ENCODE data around the gene WRNIP1.

Gene WRNIP1

DNA sequence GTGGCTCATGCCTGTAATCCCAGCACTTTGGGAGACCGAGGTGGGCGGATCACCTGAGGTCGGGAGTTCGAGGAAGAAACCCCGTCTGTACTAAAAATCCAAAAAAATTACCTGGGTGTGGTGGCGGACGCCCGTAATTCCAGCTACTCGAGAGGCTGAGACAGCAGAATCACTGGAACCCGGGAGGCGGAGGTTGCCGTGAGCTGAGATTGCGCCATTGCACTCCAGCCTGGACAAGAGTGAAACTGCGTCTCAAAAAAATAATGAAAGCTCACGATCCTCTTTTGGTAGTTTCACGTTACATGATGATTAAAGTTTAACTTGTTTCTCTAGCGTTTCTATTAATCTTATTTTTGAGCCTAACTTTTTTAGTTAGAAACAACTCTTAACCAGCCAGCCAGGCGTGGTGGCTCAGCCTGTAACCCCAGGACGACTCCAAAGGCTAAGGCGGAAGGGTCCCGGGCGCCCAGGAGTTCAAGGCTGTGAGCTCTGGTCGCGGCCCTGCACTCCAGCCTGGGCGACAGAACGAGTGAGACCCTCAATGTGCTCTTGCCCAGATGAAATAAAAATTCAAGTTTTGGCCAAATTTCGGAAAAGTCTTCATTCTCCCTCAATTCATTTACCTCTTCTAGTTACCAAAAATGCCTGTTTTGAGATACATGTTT is 1.2 kb upstream of the WRNIP1 start:
- DNase-seq: no peak

DNA sequence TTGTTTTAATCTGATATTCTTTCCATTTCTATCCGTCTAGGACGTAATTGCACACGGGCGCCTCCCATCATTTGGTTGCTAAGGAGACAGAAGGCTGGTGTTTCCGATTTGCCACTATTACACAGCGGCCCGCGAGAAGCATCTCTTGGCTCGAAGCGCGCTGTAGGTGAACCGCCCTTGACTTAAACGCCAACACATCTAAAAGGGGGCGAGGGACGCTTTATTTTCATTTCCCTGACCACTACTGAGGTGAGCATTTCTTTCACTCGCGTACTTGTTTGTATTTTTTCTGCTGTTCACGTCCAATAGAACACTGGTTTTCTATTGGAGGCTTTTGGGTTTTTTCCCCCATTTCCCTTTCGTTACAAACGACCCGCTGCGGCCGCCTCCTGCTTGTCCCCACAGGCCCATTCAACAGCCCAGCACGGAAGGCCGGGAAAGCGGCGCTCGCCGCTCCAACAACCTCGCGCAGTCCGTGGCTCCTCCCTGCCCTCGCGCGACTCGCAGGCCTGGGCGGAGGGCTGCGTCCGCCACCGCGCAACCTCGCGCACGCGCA is 505 bp upstream of the WRNIP1 start:
- DNase-seq: peak; percentile 50

DNA sequence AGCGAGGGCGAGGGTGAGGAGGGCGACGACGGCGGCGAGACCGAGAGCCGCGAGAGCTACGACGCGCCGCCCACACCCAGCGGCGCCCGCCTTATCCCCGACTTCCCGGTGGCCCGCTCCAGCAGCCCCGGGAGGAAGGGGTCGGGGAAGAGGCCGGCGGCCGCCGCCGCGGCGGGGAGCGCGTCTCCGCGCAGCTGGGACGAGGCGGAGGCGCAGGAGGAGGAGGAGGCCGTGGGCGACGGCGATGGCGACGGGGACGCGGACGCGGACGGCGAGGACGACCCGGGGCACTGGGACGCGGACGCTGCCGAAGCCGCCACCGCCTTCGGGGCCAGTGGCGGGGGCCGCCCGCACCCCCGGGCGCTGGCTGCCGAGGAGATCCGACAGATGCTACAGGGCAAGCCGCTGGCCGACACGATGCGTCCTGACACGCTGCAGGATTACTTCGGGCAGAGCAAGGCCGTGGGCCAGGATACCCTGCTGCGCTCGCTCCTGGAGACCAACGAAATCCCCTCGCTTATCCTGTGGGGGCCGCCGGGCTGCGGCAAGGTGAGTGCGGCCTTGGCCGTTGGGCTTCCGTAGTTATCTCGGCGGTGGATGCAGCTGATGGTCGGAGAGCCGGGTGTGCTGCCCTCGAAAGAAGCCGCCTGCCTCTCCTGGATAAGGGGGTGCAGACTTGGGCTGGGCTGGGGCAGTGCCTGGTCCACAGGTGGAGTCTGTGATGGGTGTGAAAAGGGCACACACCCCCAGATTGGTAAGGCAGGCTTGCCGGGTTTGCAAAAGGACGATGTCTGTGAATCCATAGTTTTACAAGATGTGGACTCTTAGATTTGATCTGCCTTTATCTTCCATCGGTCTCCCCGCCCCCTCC is 938 bp downstream of the WRNIP1 start:
- DNase-seq: no peak

DNA sequence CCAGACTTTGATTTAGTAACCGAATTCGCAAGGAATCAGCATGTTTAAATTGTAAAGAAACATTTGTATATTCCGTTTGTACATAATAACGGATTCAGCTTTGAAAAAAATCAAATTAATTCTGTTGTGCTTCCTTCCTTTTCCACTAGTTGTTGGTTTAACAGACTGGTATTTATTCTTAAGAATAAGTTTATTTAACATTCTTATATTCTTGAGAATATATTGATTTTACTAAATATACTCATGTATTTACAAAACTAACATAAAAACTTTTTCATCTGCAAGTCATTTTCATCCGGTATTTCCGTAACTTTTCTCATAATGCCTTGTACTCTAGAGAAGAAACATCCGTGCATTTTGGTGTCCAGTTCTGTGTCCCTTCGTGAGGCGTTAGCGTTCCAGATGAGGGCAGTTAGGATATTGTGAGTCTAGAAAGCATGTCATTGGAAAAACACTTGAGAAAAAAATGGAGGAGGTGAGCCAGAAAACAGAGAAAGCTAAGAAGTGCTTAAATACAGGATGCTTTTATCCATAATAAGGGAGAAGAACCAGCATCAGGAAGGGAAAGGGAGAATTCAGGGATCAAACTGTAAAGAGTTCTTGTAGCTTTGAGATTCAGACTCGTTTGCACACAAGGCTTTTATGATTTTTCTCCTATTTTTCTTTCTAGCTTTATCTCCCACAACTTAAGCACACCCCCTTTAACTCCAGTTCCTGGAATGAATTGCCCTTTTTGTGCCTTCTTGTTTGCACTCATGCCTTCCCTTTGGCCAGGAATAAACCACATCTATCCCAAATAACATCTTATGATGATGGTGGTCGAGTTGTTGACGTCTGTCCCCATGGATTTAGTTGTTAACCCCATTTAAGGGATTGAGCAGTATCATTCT is 1.8 kb downstream of the WRNIP1 start:
- no peak for DNase-seq

DNA sequence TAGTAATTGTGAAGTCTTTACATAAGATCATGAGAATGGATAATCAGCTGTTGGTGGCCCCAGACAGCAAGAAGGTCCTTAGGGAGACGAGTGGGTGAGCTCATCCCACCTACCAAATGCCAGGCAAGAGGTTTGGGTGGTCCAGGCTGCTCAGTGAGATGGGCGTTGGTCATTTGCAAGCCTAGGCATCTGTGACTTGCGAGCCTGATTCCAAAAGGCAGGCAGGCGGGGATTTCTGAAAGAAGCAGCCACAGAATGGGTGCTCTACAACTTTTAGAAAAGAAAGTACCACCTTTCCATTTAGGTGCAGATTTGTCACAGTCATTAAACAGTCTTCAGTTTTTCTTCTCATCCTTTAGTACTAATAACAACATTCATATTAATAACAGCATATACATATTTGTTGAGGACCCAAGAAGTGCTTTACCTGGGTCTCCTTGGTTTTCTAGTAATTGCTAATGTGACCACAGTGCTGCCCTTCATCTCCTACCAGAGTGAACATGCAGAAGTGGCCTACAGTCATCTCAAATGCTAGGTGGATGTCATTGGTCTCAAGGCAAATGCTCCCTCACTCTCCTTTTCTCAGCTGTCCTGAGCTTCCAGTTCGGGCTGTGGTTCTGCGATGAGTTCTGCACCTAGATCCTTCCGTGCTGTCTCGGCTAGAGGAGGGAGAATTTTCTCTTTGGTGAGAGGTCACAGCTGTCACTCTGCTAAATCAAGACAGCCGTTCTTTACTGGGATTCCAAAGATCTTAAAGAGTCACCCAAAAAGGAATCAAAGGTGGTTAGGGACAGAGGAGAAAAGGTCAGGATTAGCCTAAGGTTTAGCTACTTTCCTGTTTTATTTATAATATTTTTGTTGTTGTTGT is 2.7 kb downstream of the WRNIP1 start:
- DNase-seq: no peak

DNA sequence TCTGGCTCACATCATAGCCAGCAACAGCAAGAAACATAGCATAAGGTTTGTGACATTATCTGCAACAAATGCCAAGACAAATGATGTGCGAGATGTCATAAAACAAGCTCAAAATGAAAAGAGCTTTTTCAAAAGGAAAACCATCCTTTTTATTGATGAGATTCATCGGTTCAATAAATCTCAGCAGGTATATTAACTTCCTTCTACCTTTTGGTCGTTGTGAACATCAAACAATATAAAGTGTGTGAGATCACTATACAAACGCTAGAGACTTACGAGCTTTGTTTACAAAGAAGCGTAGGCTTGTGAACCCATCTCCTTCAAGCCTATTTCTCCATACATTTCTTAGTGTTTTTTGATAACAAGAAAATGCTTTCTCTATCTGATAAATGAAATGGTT is 3.5 kb downstream of the WRNIP1 start:
- no peak for DNase-seq

DNA sequence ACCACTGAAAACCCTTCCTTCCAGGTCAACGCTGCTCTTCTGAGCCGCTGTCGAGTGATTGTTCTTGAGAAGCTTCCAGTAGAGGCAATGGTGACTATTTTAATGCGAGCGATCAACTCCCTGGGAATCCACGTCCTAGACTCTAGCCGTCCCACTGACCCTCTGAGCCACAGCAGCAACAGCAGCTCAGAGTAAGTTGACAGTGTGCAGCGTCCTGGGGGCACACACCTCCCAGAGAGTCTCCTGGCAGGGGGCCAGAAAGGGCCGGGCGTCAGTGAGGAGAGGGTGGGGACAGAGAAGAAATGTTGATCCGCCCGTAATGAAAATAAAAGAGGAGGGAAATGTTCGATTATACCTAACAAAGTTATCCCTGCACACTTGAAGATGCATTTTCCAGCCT is 5.0 kb downstream of the WRNIP1 start:
- DNase-seq: no peak

DNA sequence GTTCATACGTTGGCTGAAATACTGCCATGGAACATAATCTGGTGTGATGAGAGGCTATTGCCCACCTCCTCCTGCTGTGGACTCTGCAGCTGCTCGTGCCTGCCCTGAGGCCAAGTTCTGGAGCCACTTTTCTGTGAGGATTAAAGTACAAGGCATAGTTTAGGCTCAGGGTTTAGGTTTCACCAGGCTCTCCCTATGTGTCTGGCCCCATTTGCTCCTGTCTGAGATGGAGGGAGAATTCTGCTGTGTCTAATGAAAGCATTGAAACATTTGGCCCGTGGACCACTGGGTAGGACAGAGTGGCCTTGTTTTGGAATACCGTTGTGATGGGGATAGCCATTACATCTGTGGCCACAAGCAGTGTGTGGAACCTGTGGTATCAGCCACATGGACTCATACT is 5.9 kb downstream of the WRNIP1 start:
- no peak for DNase-seq

DNA sequence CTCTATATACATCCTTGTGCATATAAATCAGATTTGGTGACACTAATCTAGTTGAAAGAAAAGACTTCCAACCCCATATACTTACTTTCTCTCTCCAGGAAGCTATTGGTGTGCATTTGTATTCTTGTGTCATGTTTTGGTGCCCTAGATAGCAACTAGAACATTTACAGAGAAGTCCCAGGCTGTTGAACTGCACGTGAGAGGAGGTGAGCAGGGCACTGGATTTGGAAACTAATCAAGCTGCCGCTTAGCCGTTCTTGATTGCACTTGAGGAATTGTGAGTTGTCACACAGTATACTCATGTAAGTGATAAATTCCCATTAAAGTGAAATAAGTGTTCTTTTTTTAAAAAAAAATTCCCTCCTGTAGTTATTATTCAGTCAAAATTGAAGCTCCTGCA is 7.6 kb downstream of the WRNIP1 start:
- no peak for DNase-seq

DNA sequence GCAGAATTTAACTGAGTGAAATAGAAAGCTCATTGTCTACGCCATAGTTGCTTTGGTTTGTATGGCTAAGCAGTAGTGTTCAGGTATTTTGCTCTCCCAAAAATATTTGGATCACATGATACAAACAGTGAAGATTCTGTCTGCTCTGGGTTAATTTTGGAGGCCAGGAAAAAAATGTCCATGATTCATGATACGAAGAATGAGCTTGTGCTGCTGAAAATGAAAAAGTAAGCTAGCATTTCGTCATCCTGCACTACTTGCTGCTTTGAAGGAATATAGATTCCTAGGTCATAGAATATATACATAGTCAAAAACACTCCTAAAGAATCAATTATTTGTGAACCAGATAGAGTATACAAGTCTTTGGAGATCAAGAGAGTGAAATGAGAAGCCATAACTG is 8.3 kb downstream of the WRNIP1 start:
- DNase-seq: no peak

DNA sequence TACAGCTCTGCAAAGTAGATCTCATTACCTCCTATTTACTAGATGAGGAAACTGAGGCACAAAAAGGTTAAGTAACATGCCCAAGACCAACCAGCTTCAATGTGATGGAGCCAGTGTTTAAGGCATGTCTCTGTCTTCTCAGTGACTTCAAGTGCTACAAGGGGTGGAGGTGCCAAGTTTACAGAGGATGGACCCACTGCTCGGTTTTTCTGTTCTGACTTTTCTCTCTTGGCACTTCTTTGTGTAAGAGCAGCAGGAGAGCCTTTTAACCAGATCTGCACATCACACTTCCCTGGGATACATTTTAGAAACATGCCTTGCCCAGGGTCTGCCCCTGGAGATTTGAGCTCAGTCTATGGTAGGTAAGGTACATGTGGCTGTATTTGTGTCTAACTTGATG is 9.8 kb downstream of the WRNIP1 start:
- no peak for DNase-seq

DNA sequence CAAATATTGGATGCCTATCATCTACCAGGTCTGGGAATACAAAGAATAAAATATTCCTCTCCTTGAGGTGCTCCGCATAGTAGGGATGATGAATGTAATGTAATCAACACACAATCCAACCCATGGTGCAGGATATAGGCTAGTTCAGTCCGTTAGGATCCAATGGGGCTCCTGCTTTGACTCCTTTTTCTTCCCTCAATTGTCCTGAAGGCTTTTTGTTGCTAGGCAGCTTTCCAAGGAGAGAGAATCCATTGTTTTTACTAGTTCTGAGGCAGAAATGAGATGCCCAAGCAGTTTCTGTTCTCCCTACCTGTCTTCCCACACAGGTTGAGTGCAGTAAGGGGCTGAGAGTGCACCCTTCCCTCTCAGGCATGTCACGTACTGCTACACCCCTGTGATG is 12.1 kb downstream of the WRNIP1 start:
- DNase-seq: no peak

DNA sequence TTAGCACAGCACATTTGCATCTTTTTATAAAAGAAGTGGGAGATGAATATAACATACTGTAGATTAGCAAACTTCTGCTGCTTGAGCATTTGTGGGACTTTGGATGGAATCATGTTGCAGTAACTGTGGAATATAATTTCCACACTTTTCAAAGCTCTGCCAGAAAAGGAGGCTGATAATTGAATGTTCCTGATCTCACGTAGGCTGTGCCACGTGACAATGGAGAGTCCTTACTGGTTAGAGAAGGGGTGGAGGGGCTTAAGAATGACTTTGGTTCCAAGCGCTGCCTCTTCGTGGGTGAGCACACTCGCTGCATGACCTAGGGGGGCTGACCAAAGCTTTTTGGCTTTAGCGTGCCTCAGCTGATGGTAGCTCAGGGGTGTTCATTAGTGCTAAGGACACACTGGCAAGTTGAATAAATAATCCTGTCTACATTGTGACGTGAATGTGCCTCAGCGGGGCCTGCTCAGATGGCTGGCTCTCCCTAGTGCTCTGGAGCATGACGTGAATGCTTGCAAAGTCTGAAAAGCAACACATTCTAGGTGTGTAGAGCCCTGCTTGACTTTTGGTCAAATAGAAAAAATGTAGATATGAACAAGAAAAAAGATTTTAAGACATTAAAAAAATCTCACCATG is 15.0 kb downstream of the WRNIP1 start:
- DNase-seq: no peak

DNA sequence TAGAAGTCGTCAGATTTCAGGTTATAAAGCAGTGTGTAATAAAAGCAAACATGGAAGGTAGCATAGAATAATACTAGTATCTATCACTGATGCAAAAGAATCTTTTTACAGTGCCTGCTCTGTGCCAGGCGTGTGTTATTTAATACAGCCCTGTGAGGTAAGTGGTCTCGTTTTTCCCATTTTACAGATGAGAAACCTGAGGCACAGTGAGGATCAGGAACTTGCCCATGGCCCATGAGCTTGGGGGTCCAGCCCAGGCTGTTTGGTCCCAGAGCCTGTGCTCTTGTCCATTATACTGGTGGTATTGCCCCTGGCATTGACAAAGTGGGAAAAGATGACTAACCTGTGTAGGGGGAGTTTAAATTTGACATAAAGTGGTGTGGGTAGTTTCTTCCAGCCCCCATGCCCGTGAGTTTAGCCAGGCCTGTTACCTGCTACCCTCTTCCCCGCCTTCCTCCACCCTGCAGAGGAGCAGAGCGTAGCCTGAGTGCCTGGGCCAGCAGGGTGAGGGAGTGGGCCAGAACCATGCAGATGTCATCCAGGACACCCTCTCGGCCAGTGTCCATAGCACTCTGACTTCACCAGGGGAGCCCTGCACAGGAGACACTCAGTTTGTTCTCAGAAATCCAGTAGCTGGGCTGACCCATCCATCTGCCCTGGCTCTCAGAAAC is 16.6 kb downstream of the WRNIP1 start:
- DNase-seq: no peak

DNA sequence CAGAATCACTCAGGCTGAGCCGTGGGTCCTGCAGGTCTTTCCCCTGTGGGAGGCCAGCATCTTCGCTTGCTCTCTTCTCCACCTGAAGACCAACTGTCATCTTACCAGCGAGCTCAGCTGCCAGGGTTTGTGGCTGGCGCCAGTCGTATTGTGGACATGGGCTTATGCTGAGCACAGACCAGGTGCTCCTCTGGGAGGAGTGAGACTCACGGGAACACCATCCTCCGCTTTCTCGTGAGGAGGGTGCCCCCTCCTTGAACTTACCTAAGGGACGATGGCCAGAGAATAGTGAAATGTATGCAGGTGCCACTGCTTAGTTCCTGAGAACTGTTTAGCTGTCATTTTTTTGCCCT is 17.1 kb downstream of the WRNIP1 start:
- no peak for DNase-seq

DNA sequence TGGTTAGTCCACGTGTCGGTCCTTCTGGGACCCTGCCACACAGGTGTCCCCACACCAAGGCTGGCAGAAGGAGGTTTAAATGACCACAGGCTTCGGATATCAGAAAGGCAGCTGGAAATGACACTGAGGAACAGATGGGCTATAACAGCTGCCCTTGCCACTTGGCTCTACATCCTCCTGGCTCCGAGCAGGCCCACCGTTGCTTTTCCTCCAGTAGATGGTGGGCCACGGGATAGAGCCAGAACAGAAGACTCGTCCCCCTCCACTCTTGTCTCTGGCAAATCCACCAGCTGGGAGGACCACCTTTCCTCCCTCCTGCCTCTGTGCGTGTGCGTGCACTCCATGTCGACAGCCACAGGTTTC is 17.6 kb downstream of the WRNIP1 start:
- DNase-seq: peak; percentile 15

DNA sequence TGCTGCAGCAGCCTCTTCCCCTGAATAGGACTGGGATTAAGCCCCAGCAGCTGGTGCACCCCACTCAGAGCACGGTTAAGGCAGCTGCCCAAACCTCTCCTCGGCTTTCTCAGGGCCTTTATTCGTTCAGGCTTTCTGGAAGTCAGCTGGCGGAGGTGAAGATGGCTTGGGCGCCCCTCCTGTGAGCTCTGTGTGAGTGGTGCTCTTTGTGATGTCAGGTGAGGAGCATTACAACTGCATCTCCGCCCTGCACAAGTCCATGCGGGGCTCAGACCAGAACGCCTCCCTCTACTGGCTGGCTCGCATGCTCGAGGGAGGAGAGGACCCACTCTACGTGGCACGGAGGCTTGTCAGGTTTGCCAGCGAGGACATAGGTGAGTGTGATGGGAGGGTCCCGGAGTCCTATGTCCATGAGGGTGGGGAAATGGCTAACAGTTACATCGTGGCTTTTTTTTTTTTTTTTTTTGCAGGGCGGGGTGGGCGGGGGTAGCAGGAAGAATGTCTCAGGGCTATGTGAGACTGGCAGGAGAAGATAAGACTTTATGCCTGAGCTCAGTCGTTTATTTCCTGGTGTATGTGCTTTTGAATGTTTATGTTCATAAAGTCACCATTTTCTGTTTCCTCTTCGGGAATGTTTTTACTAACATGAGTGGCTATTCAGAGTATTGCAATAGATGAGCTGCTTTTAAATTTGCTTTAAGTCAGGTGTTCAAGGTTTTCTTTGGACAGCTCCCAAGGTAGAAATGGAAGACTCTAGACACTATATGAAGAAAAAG is 18.2 kb downstream of the WRNIP1 start:
- peak; percentile 15 for DNase-seq

DNA sequence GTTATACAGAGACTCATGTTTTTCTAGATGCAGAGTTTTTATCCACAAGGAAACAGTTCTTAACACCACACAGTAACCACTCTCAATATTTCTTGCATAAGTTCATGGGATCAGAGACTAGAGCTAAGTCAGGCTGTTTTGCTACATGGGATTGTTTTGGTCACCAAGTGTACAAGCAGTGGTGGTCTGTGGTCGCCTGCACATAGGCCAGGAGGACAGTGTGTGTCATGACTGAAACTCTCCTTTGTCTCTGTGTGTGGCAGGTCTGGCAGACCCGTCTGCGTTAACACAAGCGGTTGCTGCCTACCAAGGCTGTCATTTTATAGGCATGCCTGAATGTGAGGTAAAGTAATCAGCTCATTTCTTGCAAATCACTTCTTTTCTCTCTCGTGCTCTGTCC is 18.9 kb downstream of the WRNIP1 start:
- DNase-seq: no peak

DNA sequence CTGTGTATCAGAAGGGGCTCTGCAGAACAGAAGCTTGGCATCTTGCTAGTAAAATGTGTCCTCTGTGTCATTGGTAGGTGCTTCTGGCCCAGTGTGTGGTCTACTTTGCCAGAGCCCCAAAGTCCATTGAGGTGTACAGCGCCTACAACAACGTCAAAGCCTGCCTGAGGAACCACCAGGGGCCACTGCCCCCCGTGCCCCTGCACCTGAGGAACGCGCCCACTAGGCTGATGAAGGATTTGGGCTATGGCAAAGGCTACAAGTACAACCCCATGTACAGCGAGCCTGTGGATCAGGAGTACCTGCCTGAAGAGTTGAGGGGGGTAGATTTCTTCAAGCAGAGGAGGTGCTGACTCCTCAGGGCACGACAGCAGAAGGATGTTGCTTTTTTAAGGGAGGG is 19.7 kb downstream of the WRNIP1 start:
- no peak for DNase-seq

DNA sequence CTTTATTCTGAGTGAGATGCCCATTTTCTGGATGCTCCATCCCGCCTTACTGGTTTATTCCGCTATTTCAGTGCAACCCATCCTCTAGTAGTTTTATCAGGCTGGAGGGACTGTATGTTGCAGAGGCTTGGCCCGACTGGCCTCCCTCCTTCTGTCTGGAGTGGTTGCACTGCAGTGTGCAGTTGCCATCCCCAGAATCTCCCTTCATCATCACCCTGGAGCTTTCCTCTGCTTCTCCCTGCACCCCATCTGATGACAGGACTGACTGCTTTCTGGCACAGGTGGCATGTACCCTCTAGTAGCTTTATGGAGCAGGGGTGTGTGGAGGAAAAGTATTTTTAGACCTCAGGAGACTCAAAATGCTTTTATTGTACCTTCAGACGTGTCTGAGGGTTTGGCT is 21.1 kb downstream of the WRNIP1 start:
- no peak for DNase-seq
